ENCODE results near the gene STIM1. TPM values are rescaled to one million over a fixed set of nuclear protein-coding genes. Genes with fewer than 3 reads are reported as not detected.
"Not testable (repeated sequence)": the region's sequence is repeated elsewhere in the genome, so short reads cannot be mapped to it uniquely, and the experiment has no call there.

STIM1 gene
- polyA plus RNA-seq, 4 donors: 33.6 to 40.7 (median 37.5) TPM

GRCh38 chr11:4049006-4049405, 193.5 kb downstream of the STIM1 start:
- no peak for DNase-seq (ENCODE audit: low read depth in 4 of 4, low spot score in 2 of 4)

DNA sequence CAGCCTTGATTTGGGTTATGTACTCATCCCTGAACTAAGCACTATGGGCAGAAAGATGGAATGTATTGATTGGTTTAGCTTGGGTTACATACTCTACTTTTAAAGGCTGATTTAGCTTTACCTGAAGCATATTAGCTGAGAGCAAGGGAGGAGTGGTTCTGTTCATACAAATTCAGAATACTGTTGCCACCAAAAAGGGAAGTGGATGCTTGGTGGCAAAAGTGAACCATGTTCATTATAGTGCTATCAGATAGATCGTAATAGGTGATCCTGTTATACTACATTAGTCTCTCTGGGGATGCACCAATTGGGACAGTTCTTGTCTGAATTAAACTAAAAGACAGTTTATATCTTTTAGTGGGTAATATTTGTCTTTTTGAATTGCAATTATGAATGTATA, 194.7 kb downstream of the STIM1 start:
- no peak for DNase-seq (ENCODE audit: low read depth in 4 of 4, low spot score in 2 of 4)

DNA sequence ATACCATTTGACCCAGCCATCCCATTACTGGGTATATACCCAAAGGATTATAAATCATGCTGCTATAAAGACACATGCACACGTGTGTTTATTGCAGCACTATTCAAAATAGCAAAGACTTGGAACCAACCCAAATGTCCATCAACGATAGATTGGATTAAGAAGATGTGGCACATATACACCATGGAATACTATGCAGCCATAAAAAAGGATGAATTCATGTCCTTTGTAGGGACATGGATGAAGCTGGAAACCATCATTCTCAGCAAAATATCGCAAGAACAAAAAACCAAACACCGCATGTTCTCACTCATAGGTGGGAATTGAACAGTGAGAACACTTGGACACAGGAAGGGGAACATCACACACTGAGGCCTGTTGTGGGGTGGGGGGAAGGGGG, 197.7 kb downstream of the STIM1 start:
- not testable (repeated sequence) for DNase-seq (ENCODE audit: low read depth in 4 of 4, low spot score in 2 of 4)

- DNase-seq (ENCODE audit: low read depth in 4 of 4, low spot score in 2 of 4): no peak
Observed at GRCh38 chr11:4054643-4055042, 199.2 kb downstream of the STIM1 start.

DNA sequence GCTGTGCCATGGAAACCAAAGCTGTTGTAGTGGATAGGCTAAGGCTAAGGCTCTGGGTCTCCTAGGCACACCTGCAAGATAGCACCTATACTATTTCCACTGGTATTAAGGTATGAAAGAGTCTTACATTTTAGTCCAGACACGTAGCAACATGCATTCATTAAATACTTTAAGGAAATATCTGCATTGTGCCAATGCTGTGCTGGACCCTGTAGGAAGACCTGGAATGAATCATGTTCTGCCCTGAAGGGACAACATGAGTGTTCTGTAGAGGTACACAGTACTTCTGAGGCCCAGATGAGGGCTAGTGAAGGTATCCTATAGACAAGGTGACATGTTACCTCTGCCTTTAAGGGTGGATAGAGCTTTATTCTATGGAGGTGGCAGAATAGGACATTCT, 204.0 kb downstream of the STIM1 start:
- DNase-seq (ENCODE audit: low read depth in 4 of 4, low spot score in 2 of 4): no peak

GRCh38 chr11:4060182-4060923, 204.9 kb downstream of the STIM1 start:
- DNase-seq (ENCODE audit: low read depth in 4 of 4, low spot score in 2 of 4): no peak

DNA sequence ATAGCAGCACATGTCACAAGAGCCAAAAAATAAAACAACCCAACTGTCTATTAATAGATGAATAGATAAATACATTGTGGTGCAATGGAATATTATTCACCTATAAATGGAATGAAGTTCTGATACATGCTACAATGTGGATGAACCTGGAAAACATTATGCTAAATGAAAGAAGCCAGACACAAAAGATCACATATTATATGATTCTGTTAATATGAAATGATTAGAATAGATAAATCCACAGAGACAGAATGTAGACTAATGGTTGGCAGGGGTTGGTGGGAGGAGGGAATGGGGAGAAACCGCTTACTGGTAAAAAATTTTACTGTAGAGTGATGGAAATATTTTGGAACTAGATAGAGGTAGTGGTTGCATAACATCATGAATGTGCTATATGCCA, 206.2 kb downstream of the STIM1 start:
- no peak for DNase-seq (ENCODE audit: low read depth in 4 of 4, low spot score in 2 of 4)

GRCh38 chr11:4063348-4063747, 207.9 kb downstream of the STIM1 start:
- DNase-seq (ENCODE audit: low read depth in 4 of 4, low spot score in 2 of 4): no peak

DNA sequence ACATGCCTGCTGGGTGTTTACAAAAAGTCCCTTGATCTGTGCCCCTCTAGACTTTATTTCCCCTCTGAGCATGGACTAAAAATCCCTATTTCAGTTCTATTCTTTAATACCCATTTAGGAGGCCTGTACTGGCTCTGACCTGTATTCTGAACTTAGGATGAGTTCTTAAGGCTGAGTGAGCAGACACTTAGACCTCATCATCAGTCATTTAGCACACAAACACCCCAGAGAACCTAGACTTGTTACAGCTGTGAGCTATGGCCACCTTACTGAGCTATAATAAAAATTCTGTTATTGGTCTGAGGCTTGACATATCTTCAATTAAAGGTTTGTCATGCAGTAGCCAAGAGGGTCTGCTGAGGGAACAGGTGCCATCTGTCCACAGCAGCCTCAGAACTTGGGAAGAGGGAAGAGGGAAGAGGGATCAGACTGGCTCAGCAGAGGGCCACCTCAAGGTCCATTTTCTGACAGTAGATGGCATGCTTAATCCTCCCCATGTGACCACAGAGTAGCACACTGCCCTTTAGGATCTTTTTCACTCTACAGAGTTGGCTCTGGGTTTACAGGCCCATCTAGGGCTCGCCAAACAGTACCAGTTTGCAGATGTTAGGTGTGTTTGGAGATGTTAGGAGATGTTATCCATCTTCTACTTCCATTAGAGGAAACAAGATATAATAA, 209.0 kb downstream of the STIM1 start:
- no peak for DNase-seq (ENCODE audit: low read depth in 4 of 4, low spot score in 2 of 4)

DNA sequence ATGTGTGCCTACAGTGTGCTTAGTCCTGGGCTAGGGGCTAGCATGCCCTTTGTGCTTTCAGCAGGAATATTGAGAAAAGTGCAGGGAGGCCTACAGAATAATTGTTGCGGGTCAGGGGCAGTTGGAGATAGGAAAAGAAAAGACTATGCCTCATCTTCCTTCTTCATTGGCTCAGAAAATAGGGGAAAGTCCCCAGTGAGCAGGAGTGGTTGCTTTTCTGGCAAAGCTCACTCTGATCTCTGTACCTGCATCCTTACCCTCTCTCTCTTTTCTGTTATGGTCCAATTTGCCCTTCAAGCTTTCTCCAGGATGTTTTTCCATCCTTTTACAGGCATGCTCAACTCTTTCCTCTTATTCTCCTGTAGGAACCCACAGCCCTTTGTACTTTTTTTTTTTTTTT, 209.6 kb downstream of the STIM1 start:
- no peak for DNase-seq (ENCODE audit: low read depth in 4 of 4, low spot score in 2 of 4)

DNA sequence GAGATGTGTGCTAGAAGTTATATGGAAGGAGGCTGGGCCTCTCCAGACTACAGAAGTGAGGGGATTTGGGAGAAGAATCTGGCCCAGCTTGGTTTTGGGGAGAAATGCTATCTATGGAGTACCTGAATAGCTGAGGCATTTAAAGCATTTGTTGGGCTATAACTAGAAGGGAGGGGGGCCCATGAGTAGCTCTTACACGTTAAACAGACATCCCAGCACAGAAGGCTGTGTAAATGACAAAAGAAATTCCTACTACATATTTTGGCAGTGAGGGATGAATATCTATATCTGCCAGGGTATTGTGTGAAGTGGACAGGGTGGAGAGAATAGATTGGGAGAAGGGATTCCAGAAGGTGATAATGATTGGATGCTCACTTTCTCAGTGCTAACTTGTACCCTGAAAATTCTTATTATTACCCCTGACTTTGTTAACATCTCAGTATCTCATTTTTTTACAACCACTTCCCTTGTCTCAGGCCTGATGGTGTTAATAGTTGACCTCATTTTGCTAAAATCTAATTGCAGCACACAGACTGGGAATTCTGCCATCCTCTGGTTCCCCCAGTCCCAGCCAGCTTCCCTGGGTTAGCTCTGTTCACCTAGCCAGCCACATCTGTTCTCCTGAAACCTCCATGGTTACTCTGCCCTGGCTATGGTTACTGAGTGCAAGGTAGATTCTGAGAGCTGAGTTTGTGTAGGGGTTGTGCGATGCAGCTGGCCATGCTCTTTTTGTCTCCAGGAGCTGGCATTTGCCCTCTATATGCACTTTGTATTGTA, 210.3 kb downstream of the STIM1 start:
- DNase-seq (ENCODE audit: low read depth in 4 of 4, low spot score in 2 of 4): no peak

GRCh38 chr11:4066910-4067309, 211.4 kb downstream of the STIM1 start:
- no peak for DNase-seq (ENCODE audit: low read depth in 4 of 4, low spot score in 2 of 4)

DNA sequence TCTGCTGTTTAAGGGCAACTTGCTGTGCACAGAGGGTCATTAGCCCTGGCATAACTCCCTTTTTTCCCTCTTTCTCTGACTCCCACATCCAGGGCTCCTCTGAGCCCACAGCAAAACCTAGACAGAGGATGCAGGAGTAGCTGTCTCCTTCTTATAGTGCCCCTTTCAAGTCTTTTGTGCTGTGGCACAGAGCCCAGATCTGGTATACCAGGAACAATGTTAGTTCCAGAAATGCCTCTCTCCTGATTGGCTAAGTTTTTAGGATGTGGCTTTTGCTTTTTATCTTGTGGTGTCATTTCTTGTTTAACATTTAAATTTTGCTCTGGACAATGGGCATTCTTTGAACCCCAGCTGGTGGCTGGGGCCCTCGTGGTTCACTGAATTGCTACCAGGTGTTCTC, 213.5 kb downstream of the STIM1 start:
- DNase-seq (ENCODE audit: low read depth in 4 of 4, low spot score in 2 of 4): no peak

- no peak for DNase-seq (ENCODE audit: low read depth in 4 of 4, low spot score in 2 of 4)
Observed at GRCh38 chr11:4071325-4071724, 215.9 kb downstream of the STIM1 start.

DNA sequence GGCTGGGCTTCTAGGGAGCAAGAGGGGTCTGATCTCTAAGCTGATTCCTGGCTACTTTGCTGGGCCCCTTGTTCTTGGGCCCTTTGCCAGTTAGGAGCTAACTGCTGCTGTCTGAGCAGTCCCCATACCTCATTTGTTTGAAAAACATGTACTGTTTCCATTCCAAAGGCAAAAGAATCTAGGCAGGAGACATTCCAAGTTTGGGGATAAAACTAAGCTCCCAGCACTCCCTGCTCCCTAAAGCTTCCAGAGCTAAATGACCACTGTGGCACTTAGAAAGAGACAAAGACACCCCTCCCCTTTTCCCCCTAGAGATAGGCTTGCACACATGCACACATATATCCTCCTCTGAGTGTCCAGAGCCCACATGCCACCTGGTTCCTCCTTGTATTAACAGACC, 216.4 kb downstream of the STIM1 start:
- DNase-seq (ENCODE audit: low read depth in 4 of 4, low spot score in 2 of 4): no peak

DNA sequence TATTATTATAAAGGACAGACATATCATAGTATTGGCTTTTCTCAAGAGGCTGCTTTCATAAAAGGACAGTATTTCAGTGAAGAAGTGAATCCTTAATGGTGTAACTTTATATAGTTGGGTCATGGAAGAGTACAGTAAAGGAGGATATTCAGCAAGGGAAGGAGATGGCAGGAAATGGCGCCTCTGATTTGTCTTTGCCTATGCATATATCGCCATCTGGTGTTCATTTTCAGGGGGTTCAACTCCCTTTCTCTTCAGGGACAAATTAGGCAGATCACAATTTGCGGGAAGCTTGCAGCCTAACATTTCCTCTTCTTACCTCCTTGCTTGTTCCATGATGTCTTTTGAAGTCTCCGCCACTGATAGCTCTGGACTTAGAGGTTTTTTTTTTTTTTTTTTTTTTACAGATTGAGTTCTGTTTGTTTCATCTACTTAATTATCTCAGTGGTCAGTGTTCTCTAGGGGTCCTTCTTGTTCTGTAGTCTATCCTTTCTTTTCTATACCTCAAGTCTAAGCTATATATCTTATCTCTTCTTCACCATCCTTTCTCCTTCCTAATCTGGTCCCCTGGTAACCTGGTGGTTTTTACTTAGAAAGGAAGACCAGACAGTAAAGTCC, 217.3 kb downstream of the STIM1 start:
- DNase-seq (ENCODE audit: low read depth in 4 of 4, low spot score in 2 of 4): peak in 3 of 4 donors; percentile 65 to 77 (median 69)

GRCh38 chr11:4074266-4074665, 218.8 kb downstream of the STIM1 start:
- no peak for DNase-seq (ENCODE audit: low read depth in 4 of 4, low spot score in 2 of 4)

DNA sequence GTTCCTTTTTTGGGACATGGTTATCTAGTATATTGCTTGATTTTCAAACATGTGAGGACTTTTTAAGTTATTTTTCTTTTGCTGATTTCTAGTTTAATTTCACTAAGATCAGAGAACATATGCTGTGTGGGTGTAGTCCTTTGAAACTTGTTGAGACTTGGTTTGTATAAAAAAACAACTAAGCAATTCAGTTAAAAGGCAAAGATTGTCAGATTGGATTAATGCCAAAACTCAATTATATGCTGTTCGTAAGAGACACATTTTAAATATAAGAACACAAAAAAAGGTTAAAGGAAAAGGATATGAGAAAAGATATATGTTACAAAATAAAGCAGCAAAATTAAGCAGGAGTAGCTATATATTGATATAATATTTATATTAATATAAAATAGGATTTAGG, 221.3 kb downstream of the STIM1 start:
- DNase-seq (ENCODE audit: low read depth in 4 of 4, low spot score in 2 of 4): no peak

DNA sequence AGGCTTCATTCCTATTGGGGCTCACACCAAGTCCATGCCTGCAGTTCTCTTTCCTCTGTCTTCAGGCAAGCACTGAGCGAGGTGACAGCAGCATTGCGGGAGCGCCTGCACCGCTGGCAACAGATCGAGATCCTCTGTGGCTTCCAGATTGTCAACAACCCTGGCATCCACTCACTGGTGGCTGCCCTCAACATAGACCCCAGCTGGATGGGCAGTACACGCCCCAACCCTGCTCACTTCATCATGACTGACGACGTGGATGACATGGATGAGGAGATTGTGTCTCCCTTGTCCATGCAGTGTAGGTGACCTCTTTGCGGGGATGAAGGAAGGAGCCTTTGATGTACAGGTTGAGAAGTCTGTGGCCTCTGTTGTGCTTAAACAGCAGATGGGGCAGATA, 227.7 kb downstream of the STIM1 start:
- DNase-seq (ENCODE audit: low read depth in 4 of 4, low spot score in 2 of 4): no peak

- DNase-seq (ENCODE audit: low read depth in 4 of 4, low spot score in 2 of 4): no peak
Observed at GRCh38 chr11:4084406-4085125, 229.1 kb downstream of the STIM1 start.

- no peak for DNase-seq (ENCODE audit: low read depth in 4 of 4, low spot score in 2 of 4)
Observed at GRCh38 chr11:4085575-4085974, 230.1 kb downstream of the STIM1 start.

Data from left renal cortex interstitium (tissue), 4 donors.